Endometrium (tissue), 2 donors: ENCODE measurements around the gene POLR1D.

ENCODE experiments used
- FAIRE-seq: peaks from 2 replicates; lab custom pipeline; 2012; peaks lifted over from hg19 to GRCh38; lab: Jason Lieb, UNC
- donor health status: control.
- donor health status: control.

Gene POLR1D

GRCh38 chr13:27638521-27638920 is 16.8 kb downstream of the POLR1D start:
- FAIRE-seq, result no peak

- FAIRE-seq, result no peak
These were observed 17.5 kb downstream of the POLR1D start for GRCh38 chr13:27639186-27639585.

DNA sequence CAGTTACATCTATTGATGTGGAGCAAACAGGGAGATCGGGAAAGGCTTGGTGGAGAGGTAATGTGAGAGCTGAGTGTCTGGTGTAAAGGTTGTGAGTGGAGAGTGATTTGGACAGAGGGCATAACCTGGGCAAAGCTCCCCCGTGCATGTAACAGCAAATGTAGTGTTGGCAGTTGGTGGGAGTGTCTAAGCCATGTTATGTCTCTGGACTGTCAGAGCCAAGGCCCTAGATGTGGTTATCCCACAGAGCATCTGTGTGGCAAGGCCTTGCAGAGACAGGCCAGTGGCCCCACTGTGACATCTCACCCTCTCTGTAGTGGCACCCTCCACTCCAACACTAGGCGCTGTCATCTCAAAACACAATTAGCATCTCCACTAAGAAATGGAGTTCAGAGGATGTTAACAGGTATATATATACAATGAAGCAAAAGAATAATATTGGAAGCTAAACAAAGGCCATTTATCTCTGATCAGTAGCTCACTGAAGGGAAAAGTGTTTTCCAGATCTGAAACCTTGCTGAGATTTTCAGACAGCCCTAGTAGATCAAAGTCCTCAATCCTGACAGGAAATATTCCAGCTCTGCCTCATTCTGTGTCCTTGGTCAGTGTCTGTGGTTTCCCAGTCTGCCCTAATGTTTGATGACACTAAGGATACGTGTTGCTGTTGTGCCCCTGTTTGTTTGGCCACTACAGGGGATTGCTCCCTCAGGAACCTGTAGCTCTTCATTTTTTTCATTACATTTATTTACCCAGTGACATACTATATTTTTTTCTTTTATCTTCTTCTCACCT is 20.2 kb downstream of the POLR1D start:
- FAIRE-seq, result no peak

DNA sequence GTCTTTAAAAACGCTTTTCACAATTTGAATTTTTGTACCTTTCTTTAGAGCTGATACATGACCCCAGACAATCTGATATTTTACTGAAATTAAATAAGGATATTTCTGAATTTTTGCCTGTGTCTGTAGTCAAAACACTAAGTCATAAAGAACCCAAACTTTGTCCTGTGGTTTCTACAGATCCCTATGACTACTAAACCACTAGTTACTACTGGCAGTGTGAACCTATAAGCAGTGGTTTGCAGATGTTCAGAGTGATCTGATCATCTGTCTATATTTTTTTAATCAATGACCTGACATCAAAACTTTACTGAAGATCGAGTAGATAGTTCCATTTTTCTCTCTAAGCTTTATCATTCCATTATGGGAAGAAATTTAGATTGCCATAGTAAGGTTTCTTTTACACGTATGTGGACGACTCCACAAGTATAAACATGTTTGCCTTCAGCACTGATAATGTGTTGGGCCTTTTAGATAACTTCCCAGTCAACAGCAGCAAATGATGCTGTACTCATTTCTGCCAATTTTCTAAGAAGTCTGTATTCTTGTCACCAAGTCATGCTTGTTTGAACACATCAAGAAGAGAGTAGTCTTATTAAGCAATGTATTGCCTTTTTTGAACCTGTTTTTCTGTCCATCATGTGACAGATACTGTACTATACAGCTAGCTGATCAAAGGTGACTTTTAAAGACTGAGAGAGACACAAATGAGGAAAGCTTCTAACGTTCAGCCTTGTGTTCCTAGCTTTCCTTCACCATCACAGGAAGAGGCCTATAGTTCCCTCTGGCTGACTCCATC is 21.8 kb downstream of the POLR1D start:
- no peak for FAIRE-seq

GRCh38 chr13:27644302-27644701 is 22.6 kb downstream of the POLR1D start:
- no peak for FAIRE-seq

DNA sequence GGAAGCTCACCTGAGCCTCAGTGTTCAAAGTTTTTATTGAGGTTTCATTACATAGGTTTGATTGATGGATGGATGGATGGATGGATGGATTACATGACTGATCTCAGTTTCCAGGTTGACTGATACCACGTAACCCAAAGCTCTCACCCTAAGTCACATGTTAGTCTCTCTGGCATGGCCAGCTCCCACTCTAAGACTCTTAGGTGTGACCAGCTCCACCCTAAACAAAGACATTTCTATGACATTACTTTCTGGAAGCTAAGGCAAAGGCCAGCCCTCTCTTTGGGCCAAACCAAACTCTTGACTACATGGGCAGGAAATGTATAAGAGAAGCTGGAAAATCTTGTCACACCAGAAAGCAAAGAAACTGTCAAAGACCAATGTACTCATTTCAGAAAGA is 28.6 kb downstream of the POLR1D start:
- no peak for FAIRE-seq

DNA sequence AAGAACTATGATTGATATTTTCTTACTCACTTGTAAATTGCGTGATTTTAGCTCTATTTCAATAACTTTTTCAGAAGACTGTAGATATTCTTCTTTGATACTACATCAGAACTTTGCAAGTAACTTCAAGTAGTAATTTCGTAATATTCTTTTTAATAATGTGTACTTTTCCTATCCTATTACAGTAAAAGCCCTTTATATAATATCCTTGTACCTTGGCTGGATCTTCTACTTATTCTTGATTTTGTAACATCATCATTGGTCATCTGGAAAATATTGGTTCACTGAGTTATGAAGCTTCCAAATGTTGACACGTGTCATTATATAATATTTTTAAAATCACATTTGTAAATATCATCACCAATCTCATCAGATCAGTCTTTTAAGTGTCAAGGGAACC is 32.4 kb downstream of the POLR1D start:
- no peak for FAIRE-seq

- no peak for FAIRE-seq
These were observed 33.1 kb downstream of the POLR1D start for GRCh38 chr13:27654816-27655215.

GRCh38 chr13:27657724-27658123 is 36.0 kb downstream of the POLR1D start:
- no peak for FAIRE-seq

GRCh38 chr13:27658546-27658945 is 36.9 kb downstream of the POLR1D start:
- FAIRE-seq, result no peak

- no peak for FAIRE-seq
These were observed 37.6 kb downstream of the POLR1D start for GRCh38 chr13:27659145-27659865.

GRCh38 chr13:27660511-27660910 is 38.8 kb downstream of the POLR1D start:
- FAIRE-seq, result no peak

DNA sequence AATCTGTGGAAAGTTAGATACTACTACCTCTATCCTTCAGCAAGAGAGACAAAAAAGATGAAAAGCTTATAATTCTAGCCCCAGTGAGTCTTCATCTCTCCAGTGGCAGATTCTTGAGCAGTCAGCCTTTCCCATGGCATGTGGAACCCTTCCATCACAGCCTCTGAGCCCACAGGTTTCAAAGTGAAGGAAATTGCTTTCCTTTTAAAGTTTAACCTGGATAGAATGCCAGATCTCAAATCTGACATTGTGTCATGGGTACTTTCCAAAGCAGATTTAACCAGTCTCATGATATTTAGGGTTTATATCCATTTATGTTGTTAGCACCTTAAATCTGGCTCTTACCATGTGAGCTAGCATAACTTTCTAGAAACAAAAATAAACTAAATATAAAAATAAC is 39.3 kb downstream of the POLR1D start:
- FAIRE-seq, result no peak

- FAIRE-seq, result no peak
These were observed 41.2 kb downstream of the POLR1D start for GRCh38 chr13:27662738-27663470.

GRCh38 chr13:27663947-27664346 is 42.3 kb downstream of the POLR1D start:
- FAIRE-seq, result no peak

DNA sequence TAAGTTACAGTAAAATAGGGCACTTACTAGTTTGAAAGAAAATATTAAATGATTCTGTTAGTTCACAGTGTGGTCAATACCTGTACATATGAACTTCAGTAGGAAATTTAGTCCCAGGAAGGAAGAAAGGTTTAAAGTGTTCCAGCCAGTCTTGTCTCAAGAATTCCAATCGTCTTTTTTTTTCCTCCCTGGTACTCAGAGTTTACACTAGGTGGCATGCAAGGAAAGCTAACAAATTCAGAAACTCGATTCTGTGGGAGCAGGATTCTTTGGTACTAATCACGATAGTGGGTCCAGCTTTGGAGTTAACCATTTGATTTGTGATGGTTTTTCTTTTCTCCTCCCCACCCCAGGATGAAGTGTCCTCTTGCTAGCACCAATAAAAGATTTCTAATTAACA is 43.6 kb downstream of the POLR1D start:
- FAIRE-seq, result no peak

- FAIRE-seq, result no peak
These were observed 44.1 kb downstream of the POLR1D start for GRCh38 chr13:27665761-27666160.

- FAIRE-seq, result no peak
These were observed 45.3 kb downstream of the POLR1D start for GRCh38 chr13:27666951-27667350.

DNA sequence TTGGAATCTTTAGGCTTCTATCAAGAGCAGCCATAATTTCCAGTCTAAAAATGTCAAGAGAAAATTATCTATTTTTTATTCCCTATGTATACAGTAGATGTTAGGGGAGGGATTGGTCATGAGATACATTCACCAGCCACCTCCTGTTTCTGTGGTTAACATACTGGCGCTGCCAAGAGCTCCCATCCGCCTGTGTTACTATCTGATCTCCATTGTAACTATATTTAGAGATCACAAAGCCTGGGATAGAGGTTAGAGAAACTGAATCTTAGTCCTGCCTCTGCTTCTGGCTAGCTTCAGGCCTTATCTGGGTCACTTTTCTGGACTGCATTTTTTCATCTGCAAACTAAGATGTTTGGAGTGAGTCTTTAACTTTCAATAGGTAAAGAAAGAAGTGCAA is 46.3 kb downstream of the POLR1D start:
- no peak for FAIRE-seq

DNA sequence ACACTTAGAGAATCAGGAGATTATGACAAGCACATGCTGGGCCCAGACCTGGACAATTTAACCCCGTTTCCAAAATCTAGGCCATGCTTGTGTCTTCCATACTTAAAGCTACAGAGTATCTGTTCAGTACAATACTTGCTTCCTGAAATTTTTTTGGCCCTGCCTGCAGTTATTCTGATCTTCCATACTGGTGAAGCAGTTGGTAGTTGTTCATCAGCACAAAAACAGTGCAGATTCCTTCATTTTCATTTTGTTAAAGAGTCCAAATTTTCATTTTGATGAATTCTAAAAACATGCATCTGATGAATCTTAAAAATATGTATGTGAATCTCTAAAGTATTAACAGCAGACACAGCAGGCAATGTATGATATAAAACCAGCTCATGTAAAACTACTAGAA is 49.2 kb downstream of the POLR1D start:
- no peak for FAIRE-seq

DNA sequence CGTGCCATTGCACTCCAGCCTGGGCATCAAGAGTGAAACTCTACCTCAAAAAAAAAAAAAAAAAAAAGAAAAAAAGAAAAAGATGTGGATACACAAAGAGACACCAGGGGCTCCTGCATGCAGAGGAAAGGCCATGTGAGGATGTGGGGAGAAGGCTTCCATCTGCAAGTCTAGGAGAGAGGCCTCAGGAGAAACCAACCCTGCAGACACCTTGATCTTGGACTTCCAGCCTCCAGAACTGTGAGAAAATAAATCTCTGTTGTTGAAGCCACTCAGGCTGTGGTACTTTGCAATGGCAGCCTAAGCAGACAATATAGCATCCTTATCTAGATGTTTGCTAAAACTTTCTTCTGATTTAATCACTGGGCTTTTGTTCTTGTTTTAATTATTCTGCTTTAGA is 50.3 kb downstream of the POLR1D start:
- FAIRE-seq, result no peak
